ENCODE measurements around the gene CHRNB4.
"Not testable (repeated sequence)": the region's sequence is repeated elsewhere in the genome, so short reads cannot be mapped to it uniquely, and the experiment has no call there.

Gene CHRNB4, protein sequence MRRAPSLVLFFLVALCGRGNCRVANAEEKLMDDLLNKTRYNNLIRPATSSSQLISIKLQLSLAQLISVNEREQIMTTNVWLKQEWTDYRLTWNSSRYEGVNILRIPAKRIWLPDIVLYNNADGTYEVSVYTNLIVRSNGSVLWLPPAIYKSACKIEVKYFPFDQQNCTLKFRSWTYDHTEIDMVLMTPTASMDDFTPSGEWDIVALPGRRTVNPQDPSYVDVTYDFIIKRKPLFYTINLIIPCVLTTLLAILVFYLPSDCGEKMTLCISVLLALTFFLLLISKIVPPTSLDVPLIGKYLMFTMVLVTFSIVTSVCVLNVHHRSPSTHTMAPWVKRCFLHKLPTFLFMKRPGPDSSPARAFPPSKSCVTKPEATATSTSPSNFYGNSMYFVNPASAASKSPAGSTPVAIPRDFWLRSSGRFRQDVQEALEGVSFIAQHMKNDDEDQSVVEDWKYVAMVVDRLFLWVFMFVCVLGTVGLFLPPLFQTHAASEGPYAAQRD

DNA sequence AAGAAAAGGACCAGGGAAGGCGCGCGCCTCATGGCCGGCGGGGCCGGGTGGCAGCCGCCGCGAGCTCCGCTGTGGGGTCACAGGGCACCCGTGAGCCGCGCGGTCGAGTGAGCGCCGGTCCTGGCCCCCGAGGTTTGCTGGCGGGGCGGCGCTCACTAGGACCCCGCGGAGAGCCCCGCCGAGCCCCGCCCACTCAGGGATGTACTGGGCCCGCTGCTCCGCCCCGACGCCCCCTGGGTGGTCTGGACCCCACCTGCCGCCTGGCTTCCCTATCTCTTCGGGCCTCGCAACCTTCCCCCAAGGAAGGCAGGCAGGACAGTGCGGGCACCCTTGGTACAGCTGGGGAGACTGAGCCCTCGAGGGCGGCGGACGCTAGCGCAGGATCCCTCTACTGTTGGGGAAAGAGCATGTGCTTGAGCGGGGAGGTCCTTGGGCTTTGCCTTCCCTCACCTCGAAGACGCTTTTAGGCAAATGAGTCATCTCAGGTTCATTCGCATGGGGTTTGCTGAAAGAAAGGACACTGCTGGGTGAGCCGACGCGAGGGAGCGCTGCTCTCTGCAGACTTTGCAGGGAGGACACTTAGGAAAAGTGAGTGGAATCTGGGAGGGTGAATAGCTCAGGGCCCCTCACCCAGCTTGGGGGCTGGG lies at the start of gene CHRNB4:
Gene CHRNB4 (minus strand): TSS at position 109 of the 647 bp plus-strand sequence. CDS start 77 bp downstream, at position 32.
- DNase-seq = no peak

DNA sequence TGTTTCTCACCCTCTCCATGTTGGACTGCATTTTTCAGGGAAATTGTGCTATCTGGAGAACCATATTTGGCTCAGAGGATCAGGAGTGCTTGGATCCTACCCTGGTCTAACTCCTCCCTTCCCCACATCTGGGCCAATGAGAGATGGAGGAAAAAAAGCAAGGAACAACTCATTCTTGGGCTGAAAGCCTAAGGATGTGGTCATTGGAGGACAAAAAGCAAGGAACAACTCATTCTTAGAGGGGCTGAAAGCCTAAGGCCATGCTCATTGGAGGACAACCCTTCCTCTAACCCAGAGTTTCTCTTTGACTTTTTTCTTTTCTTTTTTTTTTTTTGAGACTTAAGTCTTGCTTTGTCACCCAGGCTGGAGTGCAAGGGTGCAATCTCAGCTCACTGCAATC lies 48.6 kb upstream of the CHRNB4 start:
- DNase-seq = no peak

DNA sequence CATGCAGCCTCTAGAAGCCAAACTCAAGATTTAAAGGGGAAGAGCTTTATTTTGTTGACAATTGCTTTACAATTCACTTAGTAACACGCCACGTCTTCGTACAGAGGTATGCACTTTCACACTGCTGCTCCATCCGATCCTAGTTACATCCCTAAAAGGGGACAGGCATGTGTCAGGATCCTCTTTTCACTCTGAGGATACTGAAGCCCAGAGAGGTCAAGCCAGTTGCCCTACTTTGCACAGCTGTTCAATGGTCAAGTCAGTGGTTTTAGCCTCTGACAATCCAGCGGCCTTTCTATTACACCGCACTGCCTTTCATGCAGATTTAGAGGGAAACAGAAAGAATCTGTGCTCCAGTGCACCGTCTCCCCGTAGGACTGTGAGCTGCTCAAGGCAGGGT lies 44.9 kb upstream of the CHRNB4 start:
- DNase-seq = no peak

DNA sequence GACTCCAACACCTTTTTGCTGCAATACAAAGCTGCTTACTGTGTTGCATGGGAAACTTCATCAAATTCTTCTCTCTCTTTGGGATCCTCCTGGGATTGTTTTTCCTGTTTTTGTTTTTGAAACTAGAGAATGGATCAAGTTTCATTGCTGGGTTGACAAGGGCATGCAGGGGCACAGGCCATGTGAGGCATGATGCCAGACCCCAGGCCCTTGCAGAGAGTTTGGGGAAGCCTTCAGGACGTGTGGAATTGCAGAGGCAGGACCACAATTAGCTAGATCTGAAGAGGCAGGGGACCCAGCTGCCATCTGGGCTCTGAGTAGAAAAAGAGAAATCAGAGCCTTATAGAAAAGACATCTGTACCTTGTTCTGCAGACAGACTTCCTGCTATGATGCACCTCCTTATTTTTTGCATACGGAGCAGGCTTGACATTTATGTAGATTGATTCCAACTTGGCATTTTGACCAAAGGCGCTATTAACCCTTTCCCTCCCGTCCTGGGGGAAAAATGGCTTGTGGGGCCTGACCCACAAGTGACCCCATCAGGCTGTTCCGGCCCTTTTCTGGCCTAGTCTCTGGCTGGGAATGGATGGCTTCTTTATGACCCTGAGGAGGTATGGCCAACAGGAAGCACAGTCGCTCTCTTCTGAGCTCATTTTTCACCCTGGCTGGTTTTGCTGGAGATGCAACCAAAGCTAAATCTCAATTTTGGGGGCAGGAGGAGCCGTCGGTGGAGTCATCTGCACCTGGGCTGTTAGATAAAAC lies 44.3 kb upstream of the CHRNB4 start:
- no peak for DNase-seq

DNA sequence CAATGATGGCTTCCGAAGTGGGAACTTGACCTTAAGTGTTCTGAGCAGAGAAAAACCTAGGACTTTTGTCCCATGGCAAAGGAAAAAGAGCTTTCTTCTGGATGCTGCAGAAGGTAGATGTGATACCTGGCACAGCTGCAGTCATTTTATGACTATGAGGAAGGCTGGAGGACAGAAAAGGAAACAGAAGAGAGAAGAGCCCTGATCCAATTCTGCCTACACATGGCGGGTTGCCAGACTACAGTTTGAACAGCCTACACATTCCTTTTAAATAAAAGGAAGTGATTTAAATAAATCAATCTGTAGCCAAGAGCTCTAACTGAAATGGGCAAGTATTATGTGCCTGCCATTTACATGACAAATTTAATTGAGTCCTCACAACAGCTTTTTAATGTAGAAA lies 43.6 kb upstream of the CHRNB4 start:
- no peak for DNase-seq

DNA sequence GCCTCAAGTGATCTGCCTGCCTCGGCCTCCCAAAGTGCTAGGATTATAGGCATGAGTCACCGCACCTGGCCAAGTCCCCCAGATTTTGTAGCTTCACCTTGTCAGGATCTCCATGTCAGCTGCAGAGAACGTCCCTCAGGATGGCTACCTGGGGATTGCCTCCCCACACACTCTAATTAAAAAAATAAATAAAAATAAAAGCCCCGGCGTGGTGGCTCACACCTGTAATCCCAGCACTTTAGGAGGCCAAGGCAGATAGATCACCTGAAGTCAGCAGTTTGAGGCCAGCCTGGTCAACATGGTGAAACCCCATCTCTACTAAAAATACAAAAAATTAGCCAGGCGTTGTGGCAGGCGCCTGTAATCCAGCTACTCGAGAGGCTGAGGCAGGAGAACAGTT lies 42.6 kb upstream of the CHRNB4 start:
- not testable (repeated sequence) for DNase-seq

DNA sequence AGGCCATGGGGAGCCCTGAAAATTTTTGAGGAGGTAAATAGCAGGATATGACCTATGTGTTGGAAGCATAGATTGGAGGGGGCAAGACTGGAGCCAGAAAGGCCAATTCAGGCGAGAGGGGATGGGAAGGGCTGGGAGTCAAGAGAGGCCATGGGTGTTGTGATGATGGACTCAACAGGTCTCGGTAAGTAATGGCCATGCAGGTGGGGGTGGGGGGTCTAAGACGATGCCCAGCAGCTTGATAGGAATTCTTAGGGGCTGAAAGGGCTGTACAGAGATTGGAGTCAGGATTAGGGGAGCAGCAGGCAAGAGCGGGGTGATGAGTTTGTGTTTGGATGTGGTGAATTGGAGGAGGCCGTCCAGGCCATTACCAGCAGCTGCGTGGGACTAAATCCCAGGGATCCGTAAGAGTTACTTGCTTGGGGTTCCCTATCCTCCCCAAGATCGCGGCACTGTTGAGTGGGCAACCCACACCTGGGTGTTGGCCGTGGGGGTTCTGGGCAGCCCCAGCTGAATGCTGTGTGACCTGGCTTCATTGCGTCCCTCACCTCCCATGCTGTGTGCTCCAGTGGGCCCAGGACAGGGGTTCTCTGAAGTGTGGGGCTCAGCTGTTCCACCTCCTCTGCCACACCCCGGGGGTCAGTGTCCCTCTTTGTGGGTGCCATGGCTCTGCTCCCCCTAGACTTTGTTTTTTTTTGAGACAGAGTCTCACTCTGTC lies 41.8 kb upstream of the CHRNB4 start:
- no peak for DNase-seq

DNA sequence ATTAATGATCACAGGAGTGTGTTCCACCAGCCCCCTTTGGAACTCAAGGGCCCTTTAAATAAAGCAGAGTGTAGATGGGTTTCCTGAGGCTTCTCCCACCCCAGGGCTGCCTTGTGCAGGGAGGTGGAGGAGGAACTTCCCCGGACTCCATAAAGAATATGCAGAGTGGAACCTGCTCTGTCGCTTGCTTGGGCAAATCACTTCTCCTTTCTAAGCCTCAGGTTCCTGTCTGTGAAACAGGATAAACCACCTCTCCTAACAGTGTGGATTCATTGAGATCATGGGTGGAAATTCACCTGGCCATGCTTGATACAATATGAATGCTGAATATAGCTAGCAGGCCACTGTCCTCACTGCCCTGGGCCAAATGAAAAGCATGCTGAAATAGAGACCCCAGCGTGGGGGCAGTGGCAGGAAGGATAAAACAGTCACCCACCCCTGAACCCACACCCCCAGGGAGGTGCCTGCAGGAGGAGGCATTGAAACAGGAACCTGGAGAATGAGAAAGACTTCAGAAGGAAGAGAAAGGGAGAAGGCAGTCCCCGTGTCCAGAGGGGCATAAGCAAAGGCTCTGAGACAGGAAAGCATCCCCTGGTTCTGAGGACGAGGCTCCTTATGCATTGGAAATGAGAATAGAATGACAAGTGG lies 41.1 kb upstream of the CHRNB4 start:
- no peak for DNase-seq

DNA sequence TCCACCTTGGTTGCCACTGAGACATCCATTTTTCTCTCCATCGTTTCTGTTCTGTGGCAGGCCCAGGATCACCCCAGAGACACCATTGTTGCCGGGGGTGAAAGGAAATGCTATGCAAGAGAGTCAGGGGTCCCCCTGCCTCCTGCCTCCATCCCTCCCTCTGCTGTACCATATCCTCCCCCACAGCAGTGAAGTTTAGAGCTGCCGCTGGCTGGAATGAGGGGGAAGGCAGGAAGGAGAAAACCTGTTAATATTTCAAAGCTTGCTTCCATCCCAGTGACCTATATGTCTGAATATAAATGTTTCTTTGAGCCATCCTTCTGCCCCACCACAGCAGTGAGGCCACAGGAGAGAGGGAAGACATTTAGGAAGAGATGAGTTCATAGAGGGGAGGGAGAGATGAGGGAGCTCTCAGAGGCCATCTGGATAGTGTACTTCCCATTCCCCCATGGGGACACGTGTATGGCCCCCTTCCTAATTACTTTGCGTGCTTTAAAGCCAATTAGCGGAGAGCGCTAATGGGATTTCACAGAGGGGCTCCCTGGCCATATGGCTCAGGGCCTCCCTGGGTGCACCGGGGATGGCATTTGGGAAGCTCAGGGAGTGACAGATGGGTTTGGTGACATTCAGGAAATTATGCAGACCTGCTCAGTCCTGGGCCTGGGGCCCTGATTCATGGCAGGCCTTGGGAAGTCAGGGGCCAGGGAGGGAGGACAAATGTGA lies 40.4 kb upstream of the CHRNB4 start:
- DNase-seq = no peak

DNA sequence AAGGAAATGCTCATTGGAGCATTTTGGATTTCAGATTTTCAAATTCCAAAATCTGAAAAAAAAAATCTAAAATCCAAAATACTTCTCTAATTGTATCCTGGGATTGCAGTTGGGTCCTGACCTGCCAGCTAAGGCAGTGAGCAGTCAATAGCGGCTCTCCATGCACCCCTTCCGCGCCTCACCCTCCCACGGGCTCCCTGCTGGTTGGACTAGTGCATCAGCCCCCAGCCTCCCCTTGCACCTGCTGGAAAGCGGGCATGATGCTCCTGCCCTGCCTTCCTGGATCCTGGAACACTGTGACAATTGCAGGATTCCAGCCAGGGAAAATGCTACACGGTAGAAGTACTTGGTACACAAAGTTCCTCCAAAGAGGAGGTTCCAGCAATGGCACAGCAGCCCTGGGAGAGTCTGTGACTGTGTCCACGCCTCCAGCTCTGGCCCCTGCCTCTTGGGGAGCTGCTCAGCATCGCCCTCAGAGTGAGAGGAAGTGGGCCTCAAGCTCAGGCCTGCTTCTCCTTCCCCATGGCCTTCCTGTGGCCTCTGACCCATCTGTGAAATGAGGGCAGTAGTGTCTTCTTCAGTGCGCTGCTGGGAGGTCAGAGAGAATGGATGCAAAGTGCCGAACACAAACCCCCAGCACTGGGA lies 39.5 kb upstream of the CHRNB4 start:
- DNase-seq = no peak

DNA sequence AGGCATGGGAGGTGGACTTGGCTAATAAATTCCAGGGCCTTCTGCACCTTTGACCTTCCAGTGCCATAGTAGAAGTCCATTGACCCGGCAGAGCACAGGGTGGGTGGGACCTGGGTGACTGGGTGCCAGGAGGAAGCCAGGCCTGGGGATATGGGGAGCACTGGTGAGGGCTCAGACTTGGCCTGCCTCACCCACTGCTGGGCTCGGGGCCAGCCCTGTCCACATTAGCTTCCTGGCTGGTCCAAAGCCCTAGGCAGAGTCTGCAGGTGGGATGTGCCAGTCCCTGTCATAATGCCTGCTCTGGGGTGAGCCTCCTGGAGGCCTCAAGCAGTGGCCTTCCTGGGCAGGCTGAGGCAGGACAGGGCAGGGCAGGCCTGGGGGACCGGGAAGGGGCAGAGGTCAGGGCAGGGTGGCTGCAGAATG lies 38.1 kb upstream of the CHRNB4 start:
- no peak for DNase-seq

DNA sequence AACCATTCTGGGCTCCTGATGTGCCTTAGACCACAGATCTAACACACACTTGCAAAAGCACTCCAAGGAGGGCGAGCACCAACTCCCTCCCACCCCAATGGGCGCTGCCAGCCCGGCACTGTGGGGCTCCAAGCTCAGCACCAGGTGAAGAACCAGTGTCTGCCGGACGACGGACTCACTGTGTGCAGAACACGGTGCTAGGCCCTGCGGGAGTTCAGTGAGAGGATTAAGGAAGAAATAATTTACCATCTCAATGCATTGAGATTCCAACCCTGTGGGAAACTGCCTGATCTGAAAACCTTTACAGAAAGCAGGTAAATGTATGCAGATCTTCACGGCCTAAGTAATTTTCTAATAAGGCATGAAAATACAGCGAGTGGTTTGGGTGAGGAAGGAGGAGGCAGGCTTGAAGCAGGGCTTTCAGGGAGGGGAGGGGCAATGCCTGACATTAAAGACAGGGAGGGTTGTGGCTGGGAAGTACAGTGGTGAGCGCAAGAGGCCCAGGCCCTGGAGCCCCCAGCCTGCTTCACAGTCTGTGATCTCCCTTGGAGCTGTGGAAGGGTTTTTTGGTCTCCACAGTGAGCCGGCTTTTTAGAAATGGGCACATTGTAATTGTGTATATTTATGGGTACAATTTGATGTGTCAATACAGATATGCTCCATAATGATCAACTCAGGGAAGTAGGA lies 35.6 kb upstream of the CHRNB4 start:
- DNase-seq = no peak

DNA sequence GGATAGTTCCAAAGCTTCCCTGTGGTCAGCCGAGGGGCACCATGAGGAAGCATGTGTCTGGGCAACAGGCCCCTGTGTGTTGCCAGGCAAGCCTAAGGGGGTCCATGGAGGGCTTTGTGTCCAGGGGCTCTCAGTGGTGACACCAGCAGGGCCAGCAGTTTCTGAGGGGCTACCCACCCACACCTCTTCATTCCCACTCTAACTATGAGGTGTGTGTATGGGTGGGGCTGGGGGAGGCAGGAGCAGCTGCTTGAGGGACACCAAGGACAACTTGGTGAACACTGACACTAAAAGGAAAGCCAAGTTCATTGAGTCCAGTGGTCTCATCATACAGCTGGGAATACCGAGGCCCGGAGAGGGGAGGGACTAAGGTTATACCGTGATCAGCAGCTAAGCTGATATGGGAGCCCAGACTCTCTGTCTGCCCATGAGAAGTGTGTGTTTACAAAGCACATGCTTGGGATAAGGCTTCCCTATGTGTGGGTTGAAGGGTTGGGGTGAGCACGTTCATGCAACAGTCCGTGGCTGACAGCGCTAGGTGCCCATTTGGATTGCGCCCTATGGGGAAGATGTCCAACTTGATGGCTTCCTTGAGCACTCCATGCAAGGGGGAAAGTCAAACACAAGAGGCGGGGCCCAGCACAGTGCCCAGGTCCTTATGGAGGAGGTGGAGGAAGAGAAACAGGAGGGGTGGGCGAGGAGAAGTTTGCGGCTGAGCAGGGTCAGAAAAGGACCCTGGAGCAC lies 34.8 kb upstream of the CHRNB4 start:
- DNase-seq = no peak

DNA sequence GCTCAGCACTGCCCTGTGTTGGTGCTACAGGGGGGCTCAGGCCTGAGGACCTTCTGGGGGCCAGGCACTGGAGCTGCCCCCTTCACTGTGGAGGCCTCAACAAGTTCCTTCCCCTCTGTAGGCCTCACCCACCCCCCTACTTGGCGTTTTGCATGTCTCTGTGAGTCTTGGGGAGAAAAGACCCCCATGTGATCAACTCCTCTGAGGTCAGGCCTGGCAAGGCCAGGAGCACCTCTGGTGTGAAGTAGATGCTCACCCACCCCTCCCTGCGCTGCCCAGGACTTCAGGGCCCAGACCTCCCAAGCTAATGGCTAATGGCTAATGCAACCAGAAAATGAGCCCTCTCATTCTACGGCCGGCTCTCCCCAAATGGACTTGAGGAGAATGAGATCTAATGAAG lies 34.2 kb upstream of the CHRNB4 start:
- DNase-seq = no peak

DNA sequence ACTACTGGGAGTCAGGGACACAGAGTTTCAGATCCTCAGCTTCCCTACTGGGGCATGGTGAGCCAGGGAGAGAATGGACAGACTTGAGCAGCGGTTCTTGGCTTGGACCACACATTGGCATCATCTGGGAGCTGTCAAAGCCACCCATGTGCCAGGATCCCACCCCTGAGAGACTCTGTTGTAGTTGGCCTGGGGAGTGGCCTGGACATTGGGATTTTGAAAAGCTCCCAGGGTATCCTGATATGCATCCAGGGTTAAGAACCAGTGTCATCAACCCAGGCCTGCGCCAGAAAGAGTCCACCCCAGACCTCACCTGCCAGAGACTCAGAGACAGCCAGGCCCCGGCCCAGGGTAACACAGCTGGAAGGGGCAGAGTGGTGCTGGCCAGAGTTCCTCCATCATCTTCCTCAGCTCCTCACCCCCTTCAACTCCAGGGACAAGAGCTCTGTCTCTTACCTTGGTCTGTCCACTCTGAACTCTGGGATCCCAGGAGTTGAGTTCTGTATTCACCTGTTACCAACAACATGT lies 33.0 kb upstream of the CHRNB4 start:
- DNase-seq = no peak

DNA sequence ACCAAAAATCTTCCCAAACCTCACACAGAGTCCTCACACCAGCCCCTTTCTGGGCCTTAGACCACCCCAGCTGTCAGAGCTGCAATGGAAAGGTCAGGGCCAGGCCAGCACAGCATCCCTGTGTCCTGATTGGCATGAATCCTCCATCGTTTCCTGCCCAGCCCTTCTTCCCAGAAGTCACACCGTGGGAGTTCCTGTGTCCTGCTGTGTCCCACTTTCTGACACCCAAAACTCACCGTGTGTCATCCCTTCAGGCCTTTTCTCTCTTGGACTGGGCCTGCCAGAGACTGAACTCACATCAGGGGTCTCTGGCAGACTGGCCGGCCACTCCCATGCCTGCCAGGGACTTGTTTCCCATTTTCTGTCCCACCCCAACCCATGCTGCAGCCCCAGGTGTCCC lies 32.5 kb upstream of the CHRNB4 start:
- no peak for DNase-seq

DNA sequence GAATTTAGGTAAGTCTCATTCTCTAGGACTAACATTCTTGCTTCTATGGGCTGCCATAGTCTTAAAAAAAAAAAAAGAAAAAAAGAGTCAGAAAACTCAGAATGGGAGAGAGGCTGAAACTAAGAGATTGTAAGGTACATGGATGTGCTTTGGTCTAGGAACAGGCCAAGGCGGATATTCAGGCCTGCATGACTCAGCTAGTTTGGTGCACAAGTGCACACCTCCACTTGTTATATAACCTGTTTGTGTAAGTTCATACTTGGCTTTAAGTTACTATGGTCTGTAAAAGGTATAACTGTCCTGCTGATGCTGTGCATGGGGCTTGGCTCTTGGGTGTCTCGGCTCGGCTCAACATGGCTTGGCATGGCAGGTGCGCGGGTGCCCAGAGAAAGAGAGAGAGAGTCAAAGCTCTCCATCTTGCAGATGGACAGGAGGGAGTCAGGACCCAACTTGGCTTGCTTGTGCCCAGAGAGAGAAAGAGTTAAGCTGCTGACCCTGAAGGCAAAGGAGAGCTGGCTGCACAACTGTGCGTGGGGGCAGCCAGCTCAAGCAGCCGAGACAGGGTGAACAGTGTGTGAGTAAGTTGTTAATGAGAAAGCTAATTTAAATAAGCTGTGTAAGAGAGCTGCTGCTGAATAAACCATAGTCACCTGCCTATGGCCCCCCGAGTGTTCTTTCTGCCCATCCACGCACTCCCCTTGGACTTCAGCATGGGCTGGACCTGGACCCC lies 31.4 kb upstream of the CHRNB4 start:
- DNase-seq = no peak

DNA sequence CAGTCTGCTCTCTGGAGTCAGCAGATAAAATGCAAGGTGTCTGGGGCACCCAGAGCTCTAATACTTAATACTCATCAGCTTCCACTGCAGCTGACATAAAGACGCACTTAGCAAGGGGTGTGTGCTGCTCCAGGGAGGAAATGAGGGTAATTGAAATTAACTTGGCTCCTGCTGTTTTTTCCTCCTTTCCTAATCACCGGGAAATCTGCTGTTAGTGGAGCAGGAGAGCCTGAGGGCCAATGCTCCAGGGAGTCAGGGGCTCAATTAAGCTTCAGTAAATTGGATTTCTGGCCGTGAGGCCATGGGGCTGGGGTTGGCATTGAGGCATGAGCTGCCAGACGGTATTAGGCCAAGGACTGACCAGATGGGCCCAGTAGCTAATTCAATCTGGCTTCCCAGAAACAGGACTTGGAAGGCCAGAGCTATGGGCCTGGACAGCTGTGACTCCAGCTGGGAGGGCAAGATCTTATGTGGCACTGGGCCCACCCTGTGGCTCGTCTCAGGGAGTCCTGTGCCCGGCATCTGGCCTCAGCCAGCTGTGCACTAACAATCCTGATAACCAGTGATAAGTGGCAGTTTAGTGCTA lies 30.7 kb upstream of the CHRNB4 start:
- DNase-seq = no peak

Data from CD4-positive, alpha-beta T cell treated with Interleukin-10 for 1 hour (primary cell).